ENCODE data around the gene DISC1. TPM values are rescaled to one million over a fixed set of nuclear protein-coding genes. Genes with fewer than 3 reads are reported as not detected.

The DISC1 gene
- total RNA-seq, 1 experiment from 2014 or later, result 0.36 TPM

DNA sequence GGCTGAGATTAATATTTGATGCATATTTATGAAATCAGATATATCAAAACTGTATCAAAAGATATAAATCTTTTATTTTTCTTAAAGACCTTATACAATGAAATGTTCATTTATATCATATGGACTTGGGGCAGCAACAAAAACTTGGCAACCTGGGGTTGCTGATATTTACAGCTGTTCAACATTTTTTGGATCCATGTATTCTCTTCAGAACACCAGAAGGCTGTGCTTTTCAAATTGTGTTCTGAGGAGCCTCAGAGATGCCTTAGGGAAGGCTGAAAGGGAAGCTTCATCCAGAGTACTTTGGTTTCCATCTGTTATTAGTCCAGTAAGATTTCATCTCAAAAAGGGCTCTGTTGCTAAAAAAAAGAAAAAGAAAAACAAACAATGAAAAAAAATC lies 94.8 kb downstream of the DISC1 start:
- no TSS peak for BruUV-seq (replicated peaks)
- POLR2A ChIA-PET, result no interaction called here
- no peak for DNase-seq (ENCODE audit: low read depth, low spot score)

DNA sequence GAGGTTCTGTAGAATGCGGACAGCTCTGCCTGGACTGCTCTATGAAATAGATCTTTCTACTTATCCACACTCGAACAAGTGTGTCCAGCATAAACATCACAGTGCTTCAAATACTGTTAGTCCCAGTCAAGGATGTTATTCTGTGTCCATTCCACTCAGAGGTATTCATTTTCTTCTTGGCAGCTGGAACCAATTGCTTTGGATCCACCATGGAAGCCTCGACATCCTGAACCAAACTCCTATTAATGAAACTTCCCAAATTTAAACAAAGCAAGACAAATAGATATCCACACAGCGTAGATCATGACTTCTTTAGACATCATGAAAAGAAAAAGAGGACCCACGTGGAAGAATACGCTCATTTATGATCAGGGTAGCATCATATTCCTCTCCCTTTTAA lies 95.8 kb downstream of the DISC1 start:
- BruUV-seq (replicated peaks), result no TSS peak
- H3K4me3 ChIP-seq (ENCODE audit: low read depth in 2 of 2, low read length in 2 of 2), result no peak overlapping the region
- ChIA-PET CTCF (no interaction called here), POLR2A (no interaction called here)
- in situ Hi-C loops (cut with HindIII; ENCODE audit: low pct_unique_long_range_greater_than_20kb, low sequenced_read_pairs), result no loop called here
- no peaks in the 10 kb centered on the region for H3K9me3 ChIP-seq (ENCODE audit: control insufficient read depth, insufficient read depth, low read depth, low read length)
- no peaks in the 10 kb centered on the region for H3K27me3 ChIP-seq (ENCODE audit: control insufficient read depth, insufficient read depth, low read length)
- no peak overlapping the region for H3K27ac ChIP-seq (ENCODE audit: low read length)
- no peaks in the 10 kb centered on the region for H3K36me3 ChIP-seq (ENCODE audit: control insufficient read depth, insufficient read depth, low read length)
- TF ChIP-seq POLR2AphosphoS5 (IDR thresholded peaks at IDR 0.05; ENCODE audit: low read depth, low read length) (no peak), TCF7L2 (IDR thresholded peaks at IDR 0.05; ENCODE audit: low read depth, low read length) (no peak), SIN3A (IDR thresholded peaks at IDR 0.05; ENCODE audit: borderline replicate concordance, insufficient read depth, low read depth, low read length) (no peak)
- TF ChIP-seq, protein P1, sequence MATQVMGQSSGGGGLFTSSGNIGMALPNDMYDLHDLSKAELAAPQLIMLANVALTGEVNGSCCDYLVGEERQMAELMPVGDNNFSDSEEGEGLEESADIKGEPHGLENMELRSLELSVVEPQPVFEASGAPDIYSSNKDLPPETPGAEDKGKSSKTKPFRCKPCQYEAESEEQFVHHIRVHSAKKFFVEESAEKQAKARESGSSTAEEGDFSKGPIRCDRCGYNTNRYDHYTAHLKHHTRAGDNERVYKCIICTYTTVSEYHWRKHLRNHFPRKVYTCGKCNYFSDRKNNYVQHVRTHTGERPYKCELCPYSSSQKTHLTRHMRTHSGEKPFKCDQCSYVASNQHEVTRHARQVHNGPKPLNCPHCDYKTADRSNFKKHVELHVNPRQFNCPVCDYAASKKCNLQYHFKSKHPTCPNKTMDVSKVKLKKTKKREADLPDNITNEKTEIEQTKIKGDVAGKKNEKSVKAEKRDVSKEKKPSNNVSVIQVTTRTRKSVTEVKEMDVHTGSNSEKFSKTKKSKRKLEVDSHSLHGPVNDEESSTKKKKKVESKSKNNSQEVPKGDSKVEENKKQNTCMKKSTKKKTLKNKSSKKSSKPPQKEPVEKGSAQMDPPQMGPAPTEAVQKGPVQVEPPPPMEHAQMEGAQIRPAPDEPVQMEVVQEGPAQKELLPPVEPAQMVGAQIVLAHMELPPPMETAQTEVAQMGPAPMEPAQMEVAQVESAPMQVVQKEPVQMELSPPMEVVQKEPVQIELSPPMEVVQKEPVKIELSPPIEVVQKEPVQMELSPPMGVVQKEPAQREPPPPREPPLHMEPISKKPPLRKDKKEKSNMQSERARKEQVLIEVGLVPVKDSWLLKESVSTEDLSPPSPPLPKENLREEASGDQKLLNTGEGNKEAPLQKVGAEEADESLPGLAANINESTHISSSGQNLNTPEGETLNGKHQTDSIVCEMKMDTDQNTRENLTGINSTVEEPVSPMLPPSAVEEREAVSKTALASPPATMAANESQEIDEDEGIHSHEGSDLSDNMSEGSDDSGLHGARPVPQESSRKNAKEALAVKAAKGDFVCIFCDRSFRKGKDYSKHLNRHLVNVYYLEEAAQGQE (IDR thresholded peaks at IDR 0.05; ENCODE audit: insufficient read depth in 1 of 2, low read depth in 2 of 2, low read length in 1 of 2), result no peak
- TF ChIP-seq, protein P2, sequence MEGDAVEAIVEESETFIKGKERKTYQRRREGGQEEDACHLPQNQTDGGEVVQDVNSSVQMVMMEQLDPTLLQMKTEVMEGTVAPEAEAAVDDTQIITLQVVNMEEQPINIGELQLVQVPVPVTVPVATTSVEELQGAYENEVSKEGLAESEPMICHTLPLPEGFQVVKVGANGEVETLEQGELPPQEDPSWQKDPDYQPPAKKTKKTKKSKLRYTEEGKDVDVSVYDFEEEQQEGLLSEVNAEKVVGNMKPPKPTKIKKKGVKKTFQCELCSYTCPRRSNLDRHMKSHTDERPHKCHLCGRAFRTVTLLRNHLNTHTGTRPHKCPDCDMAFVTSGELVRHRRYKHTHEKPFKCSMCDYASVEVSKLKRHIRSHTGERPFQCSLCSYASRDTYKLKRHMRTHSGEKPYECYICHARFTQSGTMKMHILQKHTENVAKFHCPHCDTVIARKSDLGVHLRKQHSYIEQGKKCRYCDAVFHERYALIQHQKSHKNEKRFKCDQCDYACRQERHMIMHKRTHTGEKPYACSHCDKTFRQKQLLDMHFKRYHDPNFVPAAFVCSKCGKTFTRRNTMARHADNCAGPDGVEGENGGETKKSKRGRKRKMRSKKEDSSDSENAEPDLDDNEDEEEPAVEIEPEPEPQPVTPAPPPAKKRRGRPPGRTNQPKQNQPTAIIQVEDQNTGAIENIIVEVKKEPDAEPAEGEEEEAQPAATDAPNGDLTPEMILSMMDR (IDR thresholded peaks at IDR 0.05), result no peak
- ATAC-seq (no peak), DNase-seq (ENCODE audit: low read depth, low spot score) (no peak)
- no peaks in the 10 kb centered on the region for H3K4me1 ChIP-seq (ENCODE audit: control insufficient read depth, insufficient read depth, low read length)
- intact Hi-C loops (cut with micrococcal nuclease; ENCODE audit: unreplicated experiment), result no loop called here

More for the DNA sequence above, 94.8 kb downstream of the DISC1 start:
- TF ChIP-seq SIN3A (IDR thresholded peaks at IDR 0.05; ENCODE audit: borderline replicate concordance, insufficient read depth, low read depth, low read length), result no peak
- no peak overlapping the region for H3K27ac ChIP-seq (ENCODE audit: low read length)
- CTCF ChIA-PET, result no interaction called here
- no peaks in the 10 kb centered on the region for H3K9me3 ChIP-seq (ENCODE audit: control insufficient read depth, insufficient read depth, low read depth, low read length)
- no peaks in the 10 kb centered on the region for H3K4me1 ChIP-seq (ENCODE audit: control insufficient read depth, insufficient read depth, low read length)
- in situ Hi-C loops (cut with HindIII; ENCODE audit: low pct_unique_long_range_greater_than_20kb, low sequenced_read_pairs) (no loop called here), intact Hi-C loops (cut with micrococcal nuclease; ENCODE audit: unreplicated experiment) (no loop called here)
- H3K27me3 ChIP-seq (ENCODE audit: control insufficient read depth, insufficient read depth, low read length), result no peaks in the 10 kb centered on the region
- no peak for ATAC-seq
- no peak overlapping the region for H3K4me3 ChIP-seq (ENCODE audit: low read depth in 2 of 2, low read length in 2 of 2)
- no peaks in the 10 kb centered on the region for H3K36me3 ChIP-seq (ENCODE audit: control insufficient read depth, insufficient read depth, low read length)

DNA sequence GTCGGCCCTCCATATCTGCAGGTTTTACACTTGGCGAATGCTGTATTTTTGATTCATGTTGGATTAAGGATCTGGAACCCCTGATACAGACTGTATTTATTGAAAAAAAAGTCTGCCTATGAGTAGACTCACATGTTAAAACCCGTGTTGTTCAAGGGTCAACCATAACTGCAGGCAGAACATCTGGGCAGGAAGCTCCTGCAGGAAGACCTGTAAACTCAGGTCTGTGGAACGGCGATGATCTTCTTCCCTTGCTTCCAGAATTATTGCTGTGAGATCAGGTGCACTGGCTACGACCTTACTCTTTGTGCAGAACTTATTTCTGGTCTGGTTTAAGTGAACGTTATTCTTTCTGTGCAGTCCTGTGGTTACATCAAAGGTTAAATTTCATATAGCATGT lies 96.6 kb downstream of the DISC1 start:
- no peaks in the 10 kb centered on the region for H3K27me3 ChIP-seq (ENCODE audit: control insufficient read depth, insufficient read depth, low read length)
- in situ Hi-C loops (cut with HindIII; ENCODE audit: low pct_unique_long_range_greater_than_20kb, low sequenced_read_pairs) (no loop called here), intact Hi-C loops (cut with micrococcal nuclease; ENCODE audit: unreplicated experiment) (no loop called here)
- no TSS peak for BruUV-seq (replicated peaks)
- no peak overlapping the region for H3K4me3 ChIP-seq (ENCODE audit: low read depth in 2 of 2, low read length in 2 of 2)
- no peaks in the 10 kb centered on the region for H3K9me3 ChIP-seq (ENCODE audit: control insufficient read depth, insufficient read depth, low read depth, low read length)
- no peak for DNase-seq (ENCODE audit: low read depth, low spot score)
- no peaks in the 10 kb centered on the region for H3K36me3 ChIP-seq (ENCODE audit: control insufficient read depth, insufficient read depth, low read length)
- H3K4me1 ChIP-seq (ENCODE audit: control insufficient read depth, insufficient read depth, low read length), result no peaks in the 10 kb centered on the region
- ATAC-seq, result no peak
- POLR2A ChIA-PET, result no interaction called here
- TF ChIP-seq, protein P1 (IDR thresholded peaks at IDR 0.05; ENCODE audit: insufficient read depth in 1 of 2, low read depth in 2 of 2, low read length in 1 of 2), result no peak
- no peak for TF ChIP-seq TCF7L2 (IDR thresholded peaks at IDR 0.05; ENCODE audit: low read depth, low read length)
- TF ChIP-seq POLR2AphosphoS5 (IDR thresholded peaks at IDR 0.05; ENCODE audit: low read depth, low read length), result no peak
- TF ChIP-seq, protein P2 (IDR thresholded peaks at IDR 0.05), result no peak
- no peak for TF ChIP-seq SIN3A (IDR thresholded peaks at IDR 0.05; ENCODE audit: borderline replicate concordance, insufficient read depth, low read depth, low read length)
- CTCF ChIA-PET, result no interaction called here
- H3K27ac ChIP-seq (ENCODE audit: low read length), result no peak overlapping the region
